HG02588 (cell line): ENCODE results near the gene PPP2R5B.

Experiments
- ATAC-seq: cut with Tn5 transposase; IDR thresholded peaks from one replicate; pipeline ENCODE4 v1.9.1; 2021; ENCODE audit warnings: mild to moderate bottlenecking, moderate library complexity; ENCODE audit not compliant: unreplicated experiment

PPP2R5B gene

GRCh38 chr11:64906314-64906635 is 18.2 kb upstream of the PPP2R5B start:
- no peak for ATAC-seq

- ATAC-seq, result no peak
Observed at GRCh38 chr11:64908766-64909165, 15.7 kb upstream of the PPP2R5B start.

GRCh38 chr11:64909653-64910343 is 14.7 kb upstream of the PPP2R5B start:
- no peak for ATAC-seq

GRCh38 chr11:64910451-64911093 is 13.9 kb upstream of the PPP2R5B start:
- no peak for ATAC-seq

- no peak for ATAC-seq
Observed at GRCh38 chr11:64911142-64911541, 13.3 kb upstream of the PPP2R5B start.

- no peak for ATAC-seq
Observed at GRCh38 chr11:64911689-64912088, 12.8 kb upstream of the PPP2R5B start.

- no peak for ATAC-seq
Observed at GRCh38 chr11:64913171-64913727, 11.2 kb upstream of the PPP2R5B start.

GRCh38 chr11:64914123-64914522 is 10.4 kb upstream of the PPP2R5B start:
- no peak for ATAC-seq

- ATAC-seq, result no peak
Observed at GRCh38 chr11:64915376-64915887, 9.1 kb upstream of the PPP2R5B start.

- ATAC-seq, result no peak
Observed at GRCh38 chr11:64916040-64916774, 8.3 kb upstream of the PPP2R5B start.

- peak; percentile 94 for ATAC-seq
Observed at GRCh38 chr11:64916775-64917662, 7.5 kb upstream of the PPP2R5B start, which contains the start of gene ATG2A. ATG2A (minus strand) TSS chr11:64917209; CDS start chr11:64917135, 74 bp downstream.

- no peak for ATAC-seq
Observed at GRCh38 chr11:64917663-64917995, 6.9 kb upstream of the PPP2R5B start.

- no peak for ATAC-seq
Observed at GRCh38 chr11:64918017-64918416, 6.5 kb upstream of the PPP2R5B start.

- ATAC-seq, result no peak
Observed at GRCh38 chr11:64919627-64920026, 4.9 kb upstream of the PPP2R5B start.

GRCh38 chr11:64920124-64920523 is 4.4 kb upstream of the PPP2R5B start:
- ATAC-seq, result no peak

- no peak for ATAC-seq
Observed at GRCh38 chr11:64921384-64921783, 3.1 kb upstream of the PPP2R5B start.

GRCh38 chr11:64923151-64923661 is 1.3 kb upstream of the PPP2R5B start:
- no peak for ATAC-seq

- no peak for ATAC-seq
Observed at GRCh38 chr11:64924910-64925284, 408 bp downstream of the PPP2R5B start.

- ATAC-seq, result no peak
Observed at GRCh38 chr11:64925536-64926436, 1.3 kb downstream of the PPP2R5B start.
